Erythroblast (primary cell): Measurements from ENCODE around the gene SAMD10.
"Not testable (repeated sequence)": the region's sequence is repeated elsewhere in the genome, so short reads cannot be mapped to it uniquely, and the experiment has no call there.

Source experiments
- DNase-seq, 2 experiments: peaks; one replicate each; lab custom pipeline; 2025; lab: John Stamatoyannopoulos, UW
- GATA1 ChIP-seq: IDR thresholded peaks from 2 replicates; pipeline ENCODE4 v1.6.1; 2011; ENCODE audit warnings: low read depth, mild to moderate bottlenecking, control low read depth, low read length, moderate library complexity
- POLR2A ChIP-seq: IDR thresholded peaks from 2 replicates; pipeline ENCODE4 v1.6.1; 2011; ENCODE audit warnings: mild to moderate bottlenecking, low read length

Gene SAMD10

GRCh38 chr20:63977739-63978276 lies 1.6 kb downstream of the SAMD10 start:
- no peak for TF ChIP-seq POLR2A
- no peak for TF ChIP-seq GATA1
- peak; percentile 63 to 67 for DNase-seq

DNA sequence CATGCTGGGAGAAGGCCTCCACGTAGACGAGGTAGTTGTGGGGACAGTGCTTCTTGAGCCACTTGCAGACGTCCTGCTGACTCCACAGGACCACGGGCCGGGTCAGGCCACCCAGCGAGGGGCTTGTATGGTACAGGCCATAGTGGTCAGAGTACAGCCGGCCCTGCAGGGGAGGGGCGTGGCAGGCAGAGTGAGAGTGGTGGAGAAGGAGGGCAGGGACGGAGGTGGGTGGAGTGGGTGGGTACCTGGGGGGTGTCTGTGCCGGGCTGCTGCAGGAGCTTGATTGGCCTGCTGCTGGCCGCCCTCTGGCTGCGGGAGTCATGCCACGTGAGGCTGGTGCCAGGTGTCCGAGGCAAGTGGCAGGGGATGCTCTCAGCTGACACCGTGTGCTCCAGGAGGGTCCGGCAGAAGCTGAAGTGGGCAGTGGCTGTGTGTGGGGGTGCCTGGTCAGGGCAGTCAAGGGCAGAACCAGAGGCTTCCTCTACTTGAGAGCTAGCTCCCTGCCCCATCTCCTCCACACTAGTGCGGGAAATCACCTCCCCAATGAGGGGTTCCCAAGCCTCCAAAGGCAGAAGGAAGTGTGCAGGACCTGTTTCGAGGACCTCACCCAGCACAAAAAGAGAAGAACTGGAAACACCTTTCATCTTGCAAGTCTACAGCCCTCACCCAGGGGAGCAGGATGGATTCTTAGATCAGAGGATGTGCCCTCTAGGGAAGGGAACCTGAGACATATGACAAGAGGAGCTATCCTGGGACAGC lies 2.3 kb downstream of the SAMD10 start:
- DNase-seq = no peak
- no peak for TF ChIP-seq GATA1
- no peak for TF ChIP-seq POLR2A

GRCh38 chr20:63976511-63976910 lies 2.9 kb downstream of the SAMD10 start:
- not testable (repeated sequence) for DNase-seq

- TF ChIP-seq POLR2A (no peak), GATA1 (no peak)
- no peak for DNase-seq
Observed at GRCh38 chr20:63974402-63975200, 4.8 kb downstream of the SAMD10 start.

DNA sequence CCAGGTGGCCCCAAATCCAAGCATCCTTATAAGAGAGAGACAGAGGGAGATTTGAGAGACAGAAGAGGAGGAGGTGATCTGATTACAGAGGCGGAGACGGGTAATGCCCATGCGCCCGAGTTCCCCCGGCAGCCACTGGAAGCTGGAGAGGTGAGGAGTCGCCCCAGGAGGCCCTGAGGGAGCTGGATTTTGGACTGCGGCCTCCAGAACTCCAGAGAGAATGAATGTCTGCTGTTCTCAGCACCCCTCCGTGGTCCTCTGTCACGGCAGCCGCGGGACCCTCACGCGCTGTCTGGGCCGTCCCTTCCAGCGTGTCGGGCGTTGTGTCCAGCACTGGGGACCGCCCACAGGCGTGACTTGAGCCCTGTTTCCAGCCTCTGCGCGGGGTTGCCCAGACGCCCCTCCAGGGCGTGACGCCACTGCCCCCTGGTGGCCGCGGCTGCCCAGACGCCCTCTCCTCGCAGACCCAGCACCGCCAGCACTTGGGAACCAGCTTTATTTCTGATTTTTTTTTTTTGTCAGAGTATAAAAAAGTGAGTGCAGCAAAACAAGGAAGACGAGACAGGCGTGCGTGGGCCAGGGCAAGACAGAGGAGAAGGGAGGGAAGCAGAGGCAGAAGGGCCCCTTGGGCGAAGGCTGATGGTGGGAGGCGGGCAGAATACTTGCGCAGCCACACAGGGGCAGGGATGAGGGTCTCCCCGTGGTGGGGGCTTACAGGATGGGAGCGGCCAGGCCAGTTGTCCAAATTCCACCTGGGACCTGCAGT lies 5.6 kb downstream of the SAMD10 start:
- DNase-seq = peak; percentile 82 to 88

GRCh38 chr20:63973160-63973479 lies 6.3 kb downstream of the SAMD10 start:
- TF ChIP-seq GATA1 = no peak
- TF ChIP-seq POLR2A = no peak
- DNase-seq = no peak

More for the DNA sequence above, 5.6 kb downstream of the SAMD10 start:
- no peak for TF ChIP-seq POLR2A
- no peak for TF ChIP-seq GATA1

DNA sequence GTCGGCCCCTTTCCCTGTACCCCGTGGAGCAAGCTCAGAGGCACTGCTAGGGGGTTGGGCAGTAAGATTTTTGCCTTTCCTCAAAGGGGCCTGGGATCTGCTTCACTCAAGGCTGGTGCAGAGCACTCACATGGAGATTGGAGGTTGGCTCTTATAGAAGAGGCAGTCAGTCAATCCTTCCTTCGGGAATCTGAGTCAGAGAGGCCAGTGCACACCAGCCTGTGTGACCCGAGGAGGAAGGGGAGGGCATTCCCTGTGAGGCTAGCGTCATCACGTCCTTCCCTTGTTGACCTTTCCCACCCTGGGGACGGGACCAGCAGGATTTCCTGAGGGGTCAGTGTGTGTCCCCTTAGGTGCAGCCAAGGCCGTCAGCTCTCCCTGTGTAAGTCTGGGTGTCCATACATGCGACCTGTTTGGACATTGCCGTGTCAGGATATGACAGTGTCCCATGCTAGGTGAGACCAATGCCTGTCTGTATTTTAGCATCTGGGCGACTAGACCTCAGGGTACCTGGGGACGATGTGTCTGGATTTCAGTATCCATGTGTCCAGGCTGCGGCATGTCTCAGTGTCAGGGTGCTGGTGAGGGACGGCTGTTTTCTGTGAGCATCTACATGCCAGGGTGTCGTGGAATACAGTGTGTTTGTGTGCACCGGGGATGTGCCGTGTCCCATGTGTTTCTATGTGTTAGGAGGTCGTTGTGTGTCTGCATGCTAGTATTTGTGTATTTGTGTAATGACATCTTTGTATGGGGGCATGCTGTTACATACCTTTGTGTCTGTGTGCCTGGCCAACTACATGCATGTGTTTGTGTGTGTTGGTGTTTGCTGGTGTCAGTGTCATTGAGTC lies 6.9 kb downstream of the SAMD10 start:
- DNase-seq = no peak
- no peak for TF ChIP-seq GATA1
- no peak for TF ChIP-seq POLR2A

DNA sequence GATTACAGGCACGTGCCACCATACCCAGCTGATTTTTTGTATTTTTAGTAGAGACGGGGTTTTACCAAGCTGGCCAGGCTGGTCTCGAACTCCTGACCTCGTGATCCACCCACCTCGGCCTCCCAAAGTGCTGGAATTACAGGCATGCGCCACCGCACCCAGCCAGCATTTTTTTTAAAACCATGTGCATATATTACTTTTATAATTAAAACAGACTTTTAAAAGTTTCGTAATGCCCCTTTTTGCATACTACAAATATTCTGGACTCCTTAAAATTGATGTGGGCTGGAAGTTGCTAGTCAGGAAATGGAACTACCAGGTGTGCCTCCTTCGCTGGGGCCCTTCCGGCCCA lies 7.5 kb downstream of the SAMD10 start:
- DNase-seq = not testable (repeated sequence)

GRCh38 chr20:63970714-63971431 lies 8.6 kb downstream of the SAMD10 start:
- DNase-seq = no peak
- no peak for TF ChIP-seq POLR2A
- no peak for TF ChIP-seq GATA1

DNA sequence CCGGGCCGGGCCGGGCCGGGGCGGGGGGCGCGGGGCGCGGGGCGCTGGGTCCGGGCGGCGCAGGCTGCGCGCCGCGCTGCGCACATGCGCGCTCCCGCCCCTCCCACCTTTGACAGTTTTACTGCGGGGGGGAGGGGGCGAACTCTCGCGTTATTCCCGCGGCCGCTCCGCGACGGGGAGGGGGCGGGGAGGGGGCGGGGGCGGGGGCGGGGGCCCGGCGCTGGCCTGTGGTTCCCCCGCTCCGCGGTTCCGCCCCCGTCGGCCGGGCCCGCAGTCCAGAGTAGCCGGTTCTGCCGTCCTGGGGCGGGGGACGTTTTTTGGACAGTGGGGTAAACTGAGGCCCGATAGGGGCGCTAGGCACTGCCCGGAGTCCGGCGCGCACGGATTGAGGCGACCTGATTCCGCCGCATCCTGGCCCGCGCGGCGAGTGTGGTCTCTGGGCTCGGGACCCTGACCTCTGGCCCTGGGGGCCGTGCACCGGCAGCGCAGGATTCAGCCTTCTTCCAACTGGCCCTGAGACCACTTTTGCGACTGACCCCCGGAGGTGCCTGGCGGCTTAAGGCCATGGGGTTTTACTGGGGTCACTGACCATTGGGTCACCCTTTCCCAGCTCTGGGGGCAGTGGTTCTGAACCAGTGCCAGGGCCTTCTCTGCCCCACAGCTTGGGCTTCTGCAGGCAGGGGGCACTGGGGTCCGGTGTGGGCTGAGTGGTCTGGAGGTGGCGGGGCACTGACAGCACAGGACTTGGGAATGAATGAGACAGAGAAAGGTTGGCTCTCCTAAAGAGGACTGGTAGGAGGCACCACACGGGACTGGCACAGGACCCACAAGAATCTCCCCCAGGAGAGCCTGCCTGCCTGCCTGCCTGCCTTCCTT lies 9.4 kb downstream of the SAMD10 start, which contains the start of gene ZNF512B:
Gene ZNF512B, minus strand, starts transcription at position 93 of the 876 bp plus-strand sequence. CDS start 1,980 bp downstream, outside the sequence.
- TF ChIP-seq GATA1 (no peak), POLR2A (no peak)
- DNase-seq = peak; percentile 45 to 57

DNA sequence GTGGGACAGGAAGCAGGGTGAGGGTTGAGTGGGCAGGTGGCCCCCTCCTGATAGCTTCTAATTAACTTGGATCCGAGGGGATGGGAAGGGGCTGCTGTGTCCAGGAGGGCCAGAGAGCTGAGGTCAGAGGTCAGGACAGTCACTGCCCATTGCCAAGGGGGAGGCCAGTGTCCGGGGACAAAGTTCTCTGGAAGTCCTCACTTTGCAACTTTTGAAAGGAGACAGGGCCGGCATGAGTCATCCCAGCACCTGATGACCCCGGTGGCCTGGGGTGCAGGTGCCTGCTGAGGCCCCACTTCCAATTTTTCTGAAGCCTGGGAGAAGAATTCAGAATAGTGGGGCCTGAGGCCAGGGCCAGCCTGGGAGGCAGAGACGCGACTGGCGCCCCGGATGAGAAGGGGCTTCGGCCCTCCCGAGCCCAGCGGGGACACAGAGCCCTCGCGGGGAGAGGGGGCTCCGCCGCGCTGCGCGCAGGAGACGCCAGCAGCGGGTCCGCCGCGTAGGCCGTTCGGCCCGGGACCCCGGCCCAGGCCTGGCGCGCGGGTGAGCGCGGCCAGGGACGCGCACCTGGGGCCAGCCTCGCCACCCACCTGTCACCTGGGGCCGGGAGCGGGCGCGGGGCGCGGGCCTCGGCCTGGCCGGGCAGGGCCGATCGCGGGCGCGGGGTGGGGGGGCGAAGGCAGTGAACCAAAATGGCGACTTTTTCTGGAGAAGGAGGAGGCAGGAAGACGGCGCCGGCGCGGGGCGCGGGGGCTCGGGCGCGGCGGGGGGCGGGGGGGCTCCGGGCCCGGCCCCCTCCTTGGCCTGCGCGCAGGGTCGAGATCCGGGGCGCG lies 10.3 kb downstream of the SAMD10 start:
- no peak for TF ChIP-seq POLR2A
- TF ChIP-seq GATA1 = no peak
- DNase-seq = peak in 1 of 2 experiments; percentile 19
